Naive thymus-derived CD8-positive, alpha-beta T cell (primary cell): ENCODE results near the gene PPP2R2B. TPM values are rescaled to one million over a fixed set of nuclear protein-coding genes. Genes with fewer than 3 reads are reported as not detected.

Experiments
- ATAC-seq, 2 donors: fragments of 150-1000 bp; cut with Tn5 transposase in 1 of 2; sonication (Bioruptor Pico), chemical (Tn5 transposase) in 1 of 2; 1 replicate in 1 of 2; 2 replicates in 1 of 2; pipeline ENCODE4 v1.10.0; 2021; ENCODE audit warnings: mild to moderate bottlenecking in 2 of 2, moderate library complexity in 2 of 2
- POLR2A ChIA-PET: fragments of 350-600 bp; sonication (Branson Sonifier 250); formaldehyde crosslinking; loops from one replicate; lab custom pipeline; 2021; ENCODE audit warnings: antibody characterized with exemption; lab: Charles Lee
- DNase-seq, 10 donors: peaks; one replicate each; pipeline versions ENCODE4 v3.0.0 to v3.0.0-alpha.2; 2020 to 2022
- H3K27ac Mint-ChIP-seq, 10 donors: one replicate each; pipeline ENCODE4 v1.8.0; 2020 to 2022; ENCODE audit warnings: mild to moderate bottlenecking in 10 of 10, mixed read lengths in 10 of 10, moderate library complexity in 4 of 10, inconsistent platforms in 1 of 10
- H3K27me3 Mint-ChIP-seq, 5 donors: one replicate each; pipeline ENCODE4 v1.8.0; 2021 to 2022; ENCODE audit warnings: mixed read lengths in 5 of 5
- H3K36me3 Mint-ChIP-seq, 3 donors: one replicate each; pipeline ENCODE4 v1.8.0; 2020 to 2022; ENCODE audit warnings: mixed read lengths in 3 of 3, mild to moderate bottlenecking in 2 of 3, inconsistent platforms in 1 of 3
- H3K4me1 Mint-ChIP-seq, 4 donors: one replicate each; pipeline ENCODE4 v1.8.0; 2021 to 2022; ENCODE audit warnings: mixed read lengths in 4 of 4
- H3K4me3 Mint-ChIP-seq, 10 donors: one replicate each; pipeline ENCODE4 v1.8.0; 2020 to 2022; ENCODE audit warnings: mild to moderate bottlenecking in 10 of 10, mixed read lengths in 10 of 10, moderate library complexity in 6 of 10, inconsistent platforms in 1 of 10
- H3K9me3 Mint-ChIP-seq, 9 donors: one replicate each; pipeline ENCODE4 v1.8.0; 2020 to 2022; ENCODE audit warnings: mixed read lengths in 9 of 9, mild to moderate bottlenecking in 3 of 9, inconsistent platforms in 1 of 9, moderate library complexity in 1 of 9
- polyA plus RNA-seq, 3 donors: library from polyadenylated mRNA; unstranded; fragments of 300-500 nt; fragmentation: Illumina TruSeq; gene quantifications; one replicate each; pipeline ENCODE4 v1.2.3, GENCODE V29; 2021
- total RNA-seq, 8 experiments: library from RNA in 2 of 8; stranded (reverse) in 2 of 8; gene quantifications; one replicate each; pipeline ENCODE4 v1.2.3 and lab custom pipeline; 2021 to 2026

PPP2R2B gene
- total and polyA plus RNA-seq, 5 experiments from 2014 or later: 0.57 to 17.9 (median 0.77) TPM

- no peaks in the 10 kb centered on the region for H3K36me3 Mint-ChIP-seq
- H3K4me1 Mint-ChIP-seq: no peaks in the 10 kb centered on the region
- POLR2A ChIA-PET: no interaction called here
- H3K27ac Mint-ChIP-seq: no peak overlapping the region
- peaks cover 0 to 16% (median 2%) of the 10 kb centered on the region in 5 donors for H3K27me3 Mint-ChIP-seq
- DNase-seq (no peak), ATAC-seq (no peak)
- no peaks in the 10 kb centered on the region for H3K9me3 Mint-ChIP-seq
- H3K4me3 Mint-ChIP-seq: no peak overlapping the region
These were observed 236.1 kb downstream of the PPP2R2B start for GRCh38 chr5:146642410-146642809.

GRCh38 chr5:146641941-146642340 is 236.6 kb downstream of the PPP2R2B start:
- Mint-ChIP-seq H3K36me3 (no peaks in the 10 kb centered on the region), H3K4me3 (no peak overlapping the region), H3K27ac (no peak overlapping the region), H3K9me3 (no peaks in the 10 kb centered on the region), H3K27me3 (peaks cover 0 to 17% (median 2%) of the 10 kb centered on the region in 5 donors), H3K4me1 (no peaks in the 10 kb centered on the region)
- POLR2A ChIA-PET: no interaction called here
- DNase-seq (no peak), ATAC-seq (no peak)

GRCh38 chr5:146640285-146640896 is 238.2 kb downstream of the PPP2R2B start:
- ATAC-seq: no peak
- DNase-seq: no peak
- Mint-ChIP-seq H3K27ac (peak overlapping the region in 1 of 10 donors; percentile 59), H3K36me3 (no peaks in the 10 kb centered on the region), H3K27me3 (peaks cover 0 to 17% (median 2%) of the 10 kb centered on the region in 5 donors), H3K4me1 (no peaks in the 10 kb centered on the region), H3K9me3 (no peaks in the 10 kb centered on the region), H3K4me3 (no peak overlapping the region)
- POLR2A ChIA-PET: no interaction called here

- Mint-ChIP-seq H3K4me1 (no peaks in the 10 kb centered on the region), H3K4me3 (no peak overlapping the region), H3K27me3 (peaks cover 0 to 14% (median 4%) of the 10 kb centered on the region in 5 donors), H3K9me3 (peaks cover 0 to 2% (median 0%) of the 10 kb centered on the region in 9 donors), H3K27ac (no peak overlapping the region), H3K36me3 (no peaks in the 10 kb centered on the region)
- POLR2A ChIA-PET: no interaction called here
- ATAC-seq (no peak), DNase-seq (no peak)
These were observed 243.1 kb downstream of the PPP2R2B start for GRCh38 chr5:146635443-146635842.

- Mint-ChIP-seq H3K9me3 (peaks cover 0 to 2% (median 0%) of the 10 kb centered on the region in 9 donors), H3K36me3 (no peaks in the 10 kb centered on the region), H3K27ac (no peak overlapping the region), H3K4me3 (no peak overlapping the region), H3K27me3 (peaks cover 2 to 27% (median 10%) of the 10 kb centered on the region in 5 donors), H3K4me1 (no peaks in the 10 kb centered on the region)
- no peak for ATAC-seq
- no peak for DNase-seq
- POLR2A ChIA-PET: no interaction called here
These were observed 245.2 kb downstream of the PPP2R2B start for GRCh38 chr5:146633323-146633764.

GRCh38 chr5:146632620-146633322 is 245.8 kb downstream of the PPP2R2B start:
- POLR2A ChIA-PET: no interaction called here
- no peaks in the 10 kb centered on the region for H3K36me3 Mint-ChIP-seq
- ATAC-seq: no peak
- H3K27ac Mint-ChIP-seq: no peak overlapping the region
- no peak overlapping the region for H3K4me3 Mint-ChIP-seq
- no peaks in the 10 kb centered on the region for H3K4me1 Mint-ChIP-seq
- no peak for DNase-seq
- H3K27me3 Mint-ChIP-seq: peaks cover under 1 to 26% (median 10%) of the 10 kb centered on the region in 5 donors
- H3K9me3 Mint-ChIP-seq: peaks cover 0 to 2% (median 0%) of the 10 kb centered on the region in 9 donors

GRCh38 chr5:146630472-146630871 is 248.1 kb downstream of the PPP2R2B start:
- POLR2A ChIA-PET: no interaction called here
- Mint-ChIP-seq H3K27me3 (peaks cover 0 to 22% (median 11%) of the 10 kb centered on the region in 5 donors), H3K9me3 (peaks cover 0 to 2% (median 0%) of the 10 kb centered on the region in 9 donors), H3K4me3 (no peak overlapping the region), H3K4me1 (no peaks in the 10 kb centered on the region), H3K27ac (no peak overlapping the region), H3K36me3 (no peaks in the 10 kb centered on the region)
- no peak for ATAC-seq
- DNase-seq: no peak

GRCh38 chr5:146628950-146629349 is 249.6 kb downstream of the PPP2R2B start:
- Mint-ChIP-seq H3K27me3 (peaks cover 0 to 28% (median 11%) of the 10 kb centered on the region in 5 donors), H3K27ac (no peak overlapping the region), H3K36me3 (no peaks in the 10 kb centered on the region), H3K4me1 (no peaks in the 10 kb centered on the region), H3K4me3 (no peak overlapping the region), H3K9me3 (peaks cover 0 to 2% (median 0%) of the 10 kb centered on the region in 9 donors)
- POLR2A ChIA-PET: no interaction called here
- ATAC-seq: no peak
- DNase-seq: no peak

GRCh38 chr5:146626936-146627335 is 251.6 kb downstream of the PPP2R2B start:
- Mint-ChIP-seq H3K4me3 (no peak overlapping the region), H3K9me3 (no peaks in the 10 kb centered on the region), H3K27ac (no peak overlapping the region), H3K36me3 (no peaks in the 10 kb centered on the region), H3K27me3 (peaks cover 0 to 26% (median 9%) of the 10 kb centered on the region in 5 donors), H3K4me1 (no peaks in the 10 kb centered on the region)
- POLR2A ChIA-PET: no interaction called here
- no peak for DNase-seq
- ATAC-seq: no peak

- no peak overlapping the region for H3K4me3 Mint-ChIP-seq
- ATAC-seq (no peak), DNase-seq (no peak)
- no peaks in the 10 kb centered on the region for H3K36me3 Mint-ChIP-seq
- H3K27ac Mint-ChIP-seq: no peak overlapping the region
- peaks cover 0 to 14% (median 5%) of the 10 kb centered on the region in 5 donors for H3K27me3 Mint-ChIP-seq
- H3K4me1 Mint-ChIP-seq: no peaks in the 10 kb centered on the region
- H3K9me3 Mint-ChIP-seq: no peaks in the 10 kb centered on the region
- POLR2A ChIA-PET: no interaction called here
These were observed 254.4 kb downstream of the PPP2R2B start for GRCh38 chr5:146624179-146624578.

- H3K36me3 Mint-ChIP-seq: no peaks in the 10 kb centered on the region
- DNase-seq (no peak), ATAC-seq (no peak)
- H3K4me3 Mint-ChIP-seq: no peak overlapping the region
- POLR2A ChIA-PET: no interaction called here
- H3K27ac Mint-ChIP-seq: no peak overlapping the region
- H3K27me3 Mint-ChIP-seq: peaks cover 0 to 9% (median 0%) of the 10 kb centered on the region in 5 donors
- H3K4me1 Mint-ChIP-seq: no peaks in the 10 kb centered on the region
- no peaks in the 10 kb centered on the region for H3K9me3 Mint-ChIP-seq
These were observed 254.9 kb downstream of the PPP2R2B start for GRCh38 chr5:146623666-146624065.

- Mint-ChIP-seq H3K27me3 (peaks cover 0 to 9% (median 1%) of the 10 kb centered on the region in 5 donors), H3K36me3 (no peaks in the 10 kb centered on the region), H3K4me3 (no peak overlapping the region), H3K4me1 (no peaks in the 10 kb centered on the region), H3K27ac (no peak overlapping the region), H3K9me3 (no peaks in the 10 kb centered on the region)
- ATAC-seq (no peak), DNase-seq (no peak)
- POLR2A ChIA-PET: no interaction called here
These were observed 255.5 kb downstream of the PPP2R2B start for GRCh38 chr5:146623009-146623408.

- no peak overlapping the region for H3K27ac Mint-ChIP-seq
- DNase-seq (no peak), ATAC-seq (no peak)
- peaks cover 0 to 3% (median 0%) of the 10 kb centered on the region in 9 donors for H3K9me3 Mint-ChIP-seq
- no peak overlapping the region for H3K4me3 Mint-ChIP-seq
- peaks cover 0 to 9% (median 1%) of the 10 kb centered on the region in 5 donors for H3K27me3 Mint-ChIP-seq
- no peaks in the 10 kb centered on the region for H3K36me3 Mint-ChIP-seq
- POLR2A ChIA-PET: no interaction called here
- no peaks in the 10 kb centered on the region for H3K4me1 Mint-ChIP-seq
These were observed 256.2 kb downstream of the PPP2R2B start for GRCh38 chr5:146622391-146622790.
